ENCODE data around the gene CCDC8.

The CCDC8 gene

GRCh38 chr19:46367426-46367825 is 45.9 kb downstream of the CCDC8 start:
- Histone ChIP-seq H3K27ac (ENCODE audit: low read depth, low read length) (no peak overlapping the region), H3K27me3 (ENCODE audit: control insufficient read depth, insufficient read depth, low read length) (no peaks in the 10 kb centered on the region), H3K4me3 (ENCODE audit: low read depth, low read length) (no peak overlapping the region), H3K4me1 (ENCODE audit: control insufficient read depth, insufficient read depth, low read length) (peaks cover 14% of the 10 kb centered on the region), H3K9ac (ENCODE audit: low read length) (no peak overlapping the region), H3K36me3 (ENCODE audit: control insufficient read depth, insufficient read depth, low read length) (peaks cover 41% of the 10 kb centered on the region), H3K9me3 (ENCODE audit: control insufficient read depth, insufficient read depth, low read depth, low read length) (no peaks in the 10 kb centered on the region)

GRCh38 chr19:46366620-46367292 is 46.6 kb downstream of the CCDC8 start:
- H3K27me3 ChIP-seq (ENCODE audit: control insufficient read depth, insufficient read depth, low read length): no peaks in the 10 kb centered on the region
- H3K4me3 ChIP-seq (ENCODE audit: low read depth, low read length): no peak overlapping the region
- no peak overlapping the region for H3K9ac ChIP-seq (ENCODE audit: low read length)
- H3K9me3 ChIP-seq (ENCODE audit: control insufficient read depth, insufficient read depth, low read depth, low read length): no peaks in the 10 kb centered on the region
- H3K27ac ChIP-seq (ENCODE audit: low read depth, low read length): no peak overlapping the region
- peaks cover 9% of the 10 kb centered on the region for H3K4me1 ChIP-seq (ENCODE audit: control insufficient read depth, insufficient read depth, low read length)
- H3K36me3 ChIP-seq (ENCODE audit: control insufficient read depth, insufficient read depth, low read length): peaks cover 41% of the 10 kb centered on the region

- H3K9me3 ChIP-seq (ENCODE audit: control insufficient read depth, insufficient read depth, low read depth, low read length): no peaks in the 10 kb centered on the region
- no peaks in the 10 kb centered on the region; the same call in 1 of the 2 replicates for H3K4me1 ChIP-seq (ENCODE audit: control insufficient read depth, insufficient read depth, low read length)
- H3K27ac ChIP-seq (ENCODE audit: low read depth, low read length): no peak overlapping the region
- H3K27me3 ChIP-seq (ENCODE audit: control insufficient read depth, insufficient read depth, low read length): no peaks in the 10 kb centered on the region
- H3K9ac ChIP-seq (ENCODE audit: low read length): no peak overlapping the region
- no peak overlapping the region for H3K4me3 ChIP-seq (ENCODE audit: low read depth, low read length)
- H3K36me3 ChIP-seq (ENCODE audit: control insufficient read depth, insufficient read depth, low read length): peaks cover 41% of the 10 kb centered on the region
Measured at GRCh38 chr19:46365561-46365960, 47.8 kb downstream of the CCDC8 start.

- Histone ChIP-seq H3K27me3 (ENCODE audit: control insufficient read depth, insufficient read depth, low read length) (no peaks in the 10 kb centered on the region), H3K27ac (ENCODE audit: low read depth, low read length) (no peak overlapping the region)
Measured at GRCh38 chr19:46364359-46364758, 49.0 kb downstream of the CCDC8 start.

GRCh38 chr19:46361915-46362314 is 51.4 kb downstream of the CCDC8 start:
- Histone ChIP-seq H3K4me3 (ENCODE audit: low read depth, low read length) (no peak overlapping the region), H3K27ac (ENCODE audit: low read depth, low read length) (no peak overlapping the region), H3K4me1 (ENCODE audit: control insufficient read depth, insufficient read depth, low read length) (no peaks in the 10 kb centered on the region; the same call in 1 of the 2 replicates), H3K9ac (ENCODE audit: low read length) (no peak overlapping the region), H3K36me3 (ENCODE audit: control insufficient read depth, insufficient read depth, low read length) (peaks cover 47% of the 10 kb centered on the region), H3K27me3 (ENCODE audit: control insufficient read depth, insufficient read depth, low read length) (no peaks in the 10 kb centered on the region), H3K9me3 (ENCODE audit: control insufficient read depth, insufficient read depth, low read depth, low read length) (no peaks in the 10 kb centered on the region)

More at GRCh38 chr19:46364359-46364758, 49.0 kb downstream of the CCDC8 start:
- H3K9ac ChIP-seq (ENCODE audit: low read length): no peak overlapping the region
- H3K4me3 ChIP-seq (ENCODE audit: low read depth, low read length): no peak overlapping the region
- peaks cover 43% of the 10 kb centered on the region for H3K36me3 ChIP-seq (ENCODE audit: control insufficient read depth, insufficient read depth, low read length)
- no peaks in the 10 kb centered on the region; the same call in 1 of the 2 replicates for H3K4me1 ChIP-seq (ENCODE audit: control insufficient read depth, insufficient read depth, low read length)
- no peaks in the 10 kb centered on the region for H3K9me3 ChIP-seq (ENCODE audit: control insufficient read depth, insufficient read depth, low read depth, low read length)

Measured in HUES6 (cell line).